Osteoblast (primary cell): ENCODE results near the gene TPO. TPM values are rescaled to one million over a fixed set of nuclear protein-coding genes. Genes with fewer than 3 reads are reported as not detected.

Experiments
- DNase-seq: peaks from one replicate; pipeline ENCODE4 v3.0.0; 2011; ENCODE audit warnings: low spot score, mixed read lengths; ENCODE audit not compliant: insufficient read length; ENCODE audit errors: missing footprints
- H2AFZ ChIP-seq: 2 replicates; pipeline ENCODE4 v1.6.0; 2011; ENCODE audit warnings: mild to moderate bottlenecking, low read length
- H3K27ac ChIP-seq: 2 replicates; pipeline ENCODE4 v1.5.1; 2011; ENCODE audit warnings: mild to moderate bottlenecking, low read depth, low read length, moderate library complexity
- H3K27me3 ChIP-seq: 2 replicates; pipeline ENCODE4 v1.6.0; 2012; ENCODE audit warnings: mild to moderate bottlenecking, control low read depth, inconsistent platforms, low read length, moderate library complexity; ENCODE audit not compliant: insufficient read depth
- H3K36me3 ChIP-seq: 2 replicates; pipeline ENCODE4 v1.5.1; 2011; ENCODE audit warnings: mild to moderate bottlenecking, low read length, control low read depth, moderate library complexity; ENCODE audit not compliant: insufficient read depth
- H3K4me1 ChIP-seq: 2 replicates; pipeline ENCODE4 v1.5.1; 2011; ENCODE audit warnings: mild to moderate bottlenecking, low read length, control low read depth, moderate library complexity; ENCODE audit not compliant: insufficient read depth
- H3K4me2 ChIP-seq: 2 replicates; pipeline ENCODE4 v1.6.0; 2011; ENCODE audit warnings: mild to moderate bottlenecking, low read length; ENCODE audit not compliant: insufficient read depth
- H3K4me3 ChIP-seq: fragments of 200-600 bp; sonication (generic); 3 replicates; pipeline ENCODE4 v1.5.1; 2012; ENCODE audit warnings: mild to moderate bottlenecking, low read length, inconsistent platforms; ENCODE audit not compliant: insufficient read depth
- H3K79me2 ChIP-seq: 2 replicates; pipeline ENCODE4 v1.6.0; 2012; ENCODE audit warnings: mild to moderate bottlenecking, low read length, control low read depth, inconsistent platforms; ENCODE audit not compliant: insufficient read depth
- H3K9me3 ChIP-seq: 2 replicates; pipeline ENCODE4 v1.5.1; 2011; ENCODE audit warnings: low read depth, low read length, control low read depth
- H4K20me1 ChIP-seq: 2 replicates; pipeline ENCODE4 v1.6.0; 2012; ENCODE audit warnings: mild to moderate bottlenecking, low read length, control low read depth; ENCODE audit not compliant: insufficient read depth
- CTCF ChIP-seq: IDR thresholded peaks from 2 replicates; pipeline ENCODE4 v1.5.1; 2011; ENCODE audit warnings: mild to moderate bottlenecking, low read depth, low read length, moderate library complexity; ENCODE audit errors: extremely low read depth
- total RNA-seq: library from RNA; depleted of rRNA; stranded (reverse); fragments of >200 nt; gene quantifications from 2 replicates; pipeline ENCODE4 v1.2.3, GENCODE V29; 2012

TPO gene
- total RNA-seq, 1 donor: not detected

GRCh38 chr2:1415501-1415900, 2.2 kb downstream of the TPO start:
- DNase-seq: no peak
- no peak overlapping the region for H2AFZ ChIP-seq
- no peaks in the 10 kb centered on the region for H3K79me2 ChIP-seq
- no peak overlapping the region for H3K4me2 ChIP-seq
- H3K27ac ChIP-seq: no peak overlapping the region
- H4K20me1 ChIP-seq: no peaks in the 10 kb centered on the region
- no peak overlapping the region for H3K4me3 ChIP-seq
- H3K27me3 ChIP-seq: no peaks in the 10 kb centered on the region
- no peak for TF ChIP-seq CTCF
- H3K36me3 ChIP-seq: no peaks in the 10 kb centered on the region
- H3K9me3 ChIP-seq: no peaks in the 10 kb centered on the region
- H3K4me1 ChIP-seq: no peaks in the 10 kb centered on the region

- Histone ChIP-seq H3K4me1 (no peaks in the 10 kb centered on the region), H3K36me3 (no peaks in the 10 kb centered on the region), H3K79me2 (no peaks in the 10 kb centered on the region), H3K27me3 (no peaks in the 10 kb centered on the region), H3K4me3 (no peak overlapping the region), H3K9me3 (no peaks in the 10 kb centered on the region), H2AFZ (no peak overlapping the region), H3K27ac (no peak overlapping the region), H4K20me1 (no peaks in the 10 kb centered on the region), H3K4me2 (no peak overlapping the region)
- DNase-seq: no peak
- TF ChIP-seq CTCF: no peak
Observed at GRCh38 chr2:1418566-1418965, 5.3 kb downstream of the TPO start.

GRCh38 chr2:1420746-1421480, 7.7 kb downstream of the TPO start:
- TF ChIP-seq CTCF: no peak
- H3K4me3 ChIP-seq: no peak overlapping the region
- no peaks in the 10 kb centered on the region for H4K20me1 ChIP-seq
- no peaks in the 10 kb centered on the region for H3K36me3 ChIP-seq
- no peaks in the 10 kb centered on the region for H3K79me2 ChIP-seq
- H3K9me3 ChIP-seq: no peaks in the 10 kb centered on the region
- no peak overlapping the region for H3K27ac ChIP-seq
- no peak overlapping the region for H2AFZ ChIP-seq
- H3K27me3 ChIP-seq: no peaks in the 10 kb centered on the region
- no peaks in the 10 kb centered on the region for H3K4me1 ChIP-seq
- no peak overlapping the region for H3K4me2 ChIP-seq
- DNase-seq: no peak

- no peak overlapping the region for H3K27ac ChIP-seq
- H3K4me1 ChIP-seq: no peaks in the 10 kb centered on the region
- H3K9me3 ChIP-seq: no peaks in the 10 kb centered on the region
- H3K79me2 ChIP-seq: no peaks in the 10 kb centered on the region
- no peaks in the 10 kb centered on the region for H3K36me3 ChIP-seq
- H2AFZ ChIP-seq: no peak overlapping the region
- no peaks in the 10 kb centered on the region for H3K27me3 ChIP-seq
- no peaks in the 10 kb centered on the region for H4K20me1 ChIP-seq
- TF ChIP-seq CTCF: no peak
- H3K4me3 ChIP-seq: no peak overlapping the region
- H3K4me2 ChIP-seq: no peak overlapping the region
- DNase-seq: no peak
Observed at GRCh38 chr2:1421731-1422130, 8.5 kb downstream of the TPO start.
